PC-3 (cell line): Measurements from ENCODE around the gene MYLK. TPM values are rescaled to one million over a fixed set of nuclear protein-coding genes. Genes with fewer than 3 reads are reported as not detected.

ENCODE experiments used
- ATAC-seq: fragments of 200-7000 bp; cut with Tn5 transposase; 2 replicates; pipeline ENCODE4 v1.9.1; 2020; ENCODE audit warnings: mild to moderate bottlenecking, moderate library complexity
- BruUV-seq: library from RNA; stranded (reverse); fragments of 400-500 nt; replicated peaks from 2 replicates; lab custom pipeline; 2021; lab: Mats Ljungman, UMichigan
- CTCF ChIA-PET: fragments of 300-600 bp; sonication (Branson Sonifier 250); formaldehyde crosslinking; loops from one replicate; lab custom pipeline; 2022; ENCODE audit warnings: antibody characterized with exemption; lab: Charles Lee
- POLR2A ChIA-PET: fragments of 300-600 bp; sonication (Branson Sonifier 250); formaldehyde crosslinking; loops from one replicate; lab custom pipeline; 2022; ENCODE audit warnings: antibody characterized with exemption; ENCODE audit not compliant: unreplicated experiment; lab: Charles Lee
- DNase-seq: peaks from one replicate; pipeline ENCODE4 v3.0.0-alpha.2; 2015
- H2AFZ ChIP-seq: fragments of 300-600 bp; sonication (generic); 2 replicates; pipeline ENCODE4 v1.6.0; 2016; ENCODE audit warnings: antibody characterized with exemption, low read length
- H3F3A ChIP-seq: fragments of 300-600 bp; sonication (generic); one replicate; pipeline ENCODE4 v1.6.0; 2017; ENCODE audit warnings: antibody characterized with exemption, low read length, control low read depth, mild to moderate bottlenecking; ENCODE audit not compliant: unreplicated experiment
- H3K27ac ChIP-seq: fragments of 300-600 bp; sonication (generic); 2 replicates; pipeline ENCODE4 v1.5.1; 2016; ENCODE audit warnings: mild to moderate bottlenecking, low read length
- H3K27me3 ChIP-seq: fragments of 300-600 bp; sonication (generic); 2 replicates; pipeline ENCODE4 v1.6.1; 2016; ENCODE audit warnings: low read length, mixed read lengths
- H3K36me3 ChIP-seq: fragments of 300-600 bp; sonication (generic); 2 replicates; pipeline ENCODE4 v1.6.1; 2016; ENCODE audit warnings: low read depth, mixed run types, low read length, mixed read lengths
- H3K4me1 ChIP-seq: fragments of 300-600 bp; sonication (generic); 2 replicates; pipeline ENCODE4 v1.5.1; 2016; ENCODE audit warnings: low read length; ENCODE audit not compliant: insufficient read depth
- H3K4me2 ChIP-seq: fragments of 300-600 bp; sonication (generic); 2 replicates; pipeline ENCODE4 v1.6.0; 2016; ENCODE audit warnings: low read length
- H3K4me3 ChIP-seq: fragments of 300-600 bp; sonication (generic); 2 replicates; pipeline ENCODE4 v1.5.1; 2016; ENCODE audit warnings: mild to moderate bottlenecking, low read length, mixed read lengths
- H3K79me2 ChIP-seq: fragments of 300-600 bp; sonication (generic); 2 replicates; pipeline ENCODE4 v1.6.1; 2017; ENCODE audit warnings: low read length, mixed read lengths
- H3K9ac ChIP-seq: fragments of 300-600 bp; sonication (generic); 2 replicates; pipeline ENCODE4 v1.6.0; 2016; ENCODE audit warnings: mild to moderate bottlenecking, low read length
- H3K9me2 ChIP-seq: fragments of 300-600 bp; sonication (generic); replicated peaks from 2 replicates; pipeline ENCODE4 v1.6.1; 2016; ENCODE audit warnings: mixed run types, low read length, mixed read lengths
- H3K9me3 ChIP-seq: fragments of 300-600 bp; sonication (generic); 2 replicates; pipeline ENCODE4 v1.6.1; 2016; ENCODE audit warnings: low read length, mixed read lengths
- H4K20me1 ChIP-seq: fragments of 300-600 bp; sonication (generic); 2 replicates; pipeline ENCODE4 v1.6.1; 2016; ENCODE audit warnings: low read length, mixed read lengths
- EZH2 ChIP-seq: fragments of 300-600 bp; sonication (generic); IDR thresholded peaks from one replicate; pipeline ENCODE4 v1.6.1; 2017; ENCODE audit warnings: antibody characterized with exemption, mild to moderate bottlenecking, low read length; ENCODE audit not compliant: unreplicated experiment
- EZH2phosphoT487 ChIP-seq: fragments of 300-600 bp; sonication (generic); IDR thresholded peaks from 2 replicates; pipeline ENCODE4 v1.6.1; 2018; ENCODE audit warnings: mild to moderate bottlenecking, antibody characterized with exemption, low read length, borderline replicate concordance
- intact Hi-C: fragments of 100-400 bp; cut with micrococcal nuclease; formaldehyde crosslinking; loops from 2 replicates; pipeline ENCODE4 v1.9.0; 2023
- total RNA-seq: library from RNA; depleted of rRNA; stranded (reverse); fragments of >200 nt; gene quantifications from 2 replicates; pipeline ENCODE4 v1.2.3, GENCODE V29; 2014
- TF ChIP-seq, protein P1 (sequence below): fragments of 300-600 bp; sonication (generic); conservative IDR thresholded peaks from 2 replicates; pipeline ENCODE4 v1.5.1; 2017; ENCODE audit warnings: antibody characterized with exemption, low read depth, mild to moderate bottlenecking, low read length

MYLK gene
- total RNA-seq, 1 experiment from 2014 or later, result 6.9 TPM

DNA sequence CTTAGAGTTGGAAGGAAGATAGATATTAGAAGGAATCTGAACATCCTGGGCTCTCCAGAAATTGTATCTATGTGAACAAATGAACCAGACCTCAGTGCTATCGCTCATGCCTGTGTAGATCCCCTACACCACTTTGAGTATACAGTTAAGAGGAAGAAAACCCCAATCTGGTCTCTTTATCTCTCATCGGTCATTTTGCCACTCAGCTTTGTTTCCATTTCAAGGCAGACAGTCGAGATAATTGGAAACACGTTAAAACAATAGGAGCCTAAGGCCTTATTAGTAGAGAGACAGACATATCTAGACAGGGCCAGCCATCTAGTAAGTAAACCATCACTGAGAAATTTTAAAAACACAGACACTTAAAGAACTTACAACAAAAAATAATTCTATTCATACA lies 101.6 kb downstream of the MYLK start:
- no peaks in the 10 kb centered on the region for H3F3A ChIP-seq
- H3K9me2 ChIP-seq, result no peaks in the 10 kb centered on the region
- intact Hi-C loops, result loop anchor here (5.0 kb wide), 1 partner anchor 50 kb away; no protein-coding TSS in a partner anchor
- TF ChIP-seq, protein P1, sequence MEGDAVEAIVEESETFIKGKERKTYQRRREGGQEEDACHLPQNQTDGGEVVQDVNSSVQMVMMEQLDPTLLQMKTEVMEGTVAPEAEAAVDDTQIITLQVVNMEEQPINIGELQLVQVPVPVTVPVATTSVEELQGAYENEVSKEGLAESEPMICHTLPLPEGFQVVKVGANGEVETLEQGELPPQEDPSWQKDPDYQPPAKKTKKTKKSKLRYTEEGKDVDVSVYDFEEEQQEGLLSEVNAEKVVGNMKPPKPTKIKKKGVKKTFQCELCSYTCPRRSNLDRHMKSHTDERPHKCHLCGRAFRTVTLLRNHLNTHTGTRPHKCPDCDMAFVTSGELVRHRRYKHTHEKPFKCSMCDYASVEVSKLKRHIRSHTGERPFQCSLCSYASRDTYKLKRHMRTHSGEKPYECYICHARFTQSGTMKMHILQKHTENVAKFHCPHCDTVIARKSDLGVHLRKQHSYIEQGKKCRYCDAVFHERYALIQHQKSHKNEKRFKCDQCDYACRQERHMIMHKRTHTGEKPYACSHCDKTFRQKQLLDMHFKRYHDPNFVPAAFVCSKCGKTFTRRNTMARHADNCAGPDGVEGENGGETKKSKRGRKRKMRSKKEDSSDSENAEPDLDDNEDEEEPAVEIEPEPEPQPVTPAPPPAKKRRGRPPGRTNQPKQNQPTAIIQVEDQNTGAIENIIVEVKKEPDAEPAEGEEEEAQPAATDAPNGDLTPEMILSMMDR, result no peak
- TF ChIP-seq EZH2phosphoT487, result no peak
- no peak for TF ChIP-seq EZH2
- ATAC-seq, result no peak
- DNase-seq, result no peak
- BruUV-seq, result no TSS peak
- no peak overlapping the region for H2AFZ ChIP-seq
- H3K27me3 ChIP-seq, result no peaks in the 10 kb centered on the region
- H3K79me2 ChIP-seq, result no peaks in the 10 kb centered on the region
- no peaks in the 10 kb centered on the region for H3K9me3 ChIP-seq
- ChIA-PET CTCF (no interaction called here), POLR2A (no interaction called here)
- no peak overlapping the region for H3K4me3 ChIP-seq
- no peak overlapping the region for H3K27ac ChIP-seq
- no peaks in the 10 kb centered on the region for H4K20me1 ChIP-seq
- H3K36me3 ChIP-seq, result no peaks in the 10 kb centered on the region
- no peak overlapping the region for H3K9ac ChIP-seq
- H3K4me1 ChIP-seq, result peaks cover 17% of the 10 kb centered on the region
- H3K4me2 ChIP-seq, result no peak overlapping the region

DNA sequence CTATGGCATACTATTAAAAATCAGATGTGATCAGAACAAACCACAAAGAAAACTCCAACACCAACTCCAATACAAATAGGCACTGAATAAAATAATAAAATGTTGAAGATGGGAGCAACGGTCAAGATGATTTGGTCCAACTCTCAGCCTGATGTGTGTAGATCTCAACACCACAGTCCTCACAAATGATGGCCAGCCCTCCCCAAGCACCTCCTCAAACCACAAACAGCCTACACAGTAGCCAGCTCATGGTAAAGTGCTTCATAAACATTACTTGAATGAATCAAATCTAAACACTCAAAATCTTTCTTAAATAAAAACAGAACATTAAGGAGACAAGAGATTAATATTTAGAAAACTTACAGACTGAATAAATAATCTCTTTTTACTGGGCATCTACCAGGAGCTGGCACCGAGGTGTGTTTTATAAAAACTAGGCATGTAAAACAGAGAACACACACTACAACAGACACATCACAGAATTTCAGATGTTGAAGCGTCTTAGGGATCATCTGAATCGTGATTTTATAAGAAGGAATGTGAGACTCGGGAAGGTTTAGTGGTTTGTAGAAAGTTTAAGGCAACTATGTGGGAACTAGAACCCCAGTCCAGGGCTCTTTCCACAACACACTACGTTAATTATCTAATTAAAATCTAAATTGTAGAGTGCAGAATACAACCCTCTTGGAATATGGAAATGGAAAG lies 102.4 kb downstream of the MYLK start:
- Histone ChIP-seq H3K4me1 (peaks cover 17% of the 10 kb centered on the region), H3K4me3 (no peak overlapping the region), H3K4me2 (no peak overlapping the region), H4K20me1 (no peaks in the 10 kb centered on the region), H3K9me2 (no peaks in the 10 kb centered on the region), H3K9me3 (no peaks in the 10 kb centered on the region), H3K27ac (no peak overlapping the region), H2AFZ (no peak overlapping the region), H3K36me3 (no peaks in the 10 kb centered on the region), H3K79me2 (no peaks in the 10 kb centered on the region), H3K27me3 (no peaks in the 10 kb centered on the region), H3F3A (no peaks in the 10 kb centered on the region), H3K9ac (no peak overlapping the region)
- BruUV-seq, result no TSS peak
- ATAC-seq (no peak), DNase-seq (no peak)
- POLR2A ChIA-PET, result no interaction called here
- TF ChIP-seq EZH2 (no peak), EZH2phosphoT487 (no peak)
- TF ChIP-seq, protein P1, result no peak
- CTCF ChIA-PET, result no interaction called here
- intact Hi-C loops, result loop anchor here (5.0 kb wide), 1 partner anchor 49 kb away; no protein-coding TSS in a partner anchor

DNA sequence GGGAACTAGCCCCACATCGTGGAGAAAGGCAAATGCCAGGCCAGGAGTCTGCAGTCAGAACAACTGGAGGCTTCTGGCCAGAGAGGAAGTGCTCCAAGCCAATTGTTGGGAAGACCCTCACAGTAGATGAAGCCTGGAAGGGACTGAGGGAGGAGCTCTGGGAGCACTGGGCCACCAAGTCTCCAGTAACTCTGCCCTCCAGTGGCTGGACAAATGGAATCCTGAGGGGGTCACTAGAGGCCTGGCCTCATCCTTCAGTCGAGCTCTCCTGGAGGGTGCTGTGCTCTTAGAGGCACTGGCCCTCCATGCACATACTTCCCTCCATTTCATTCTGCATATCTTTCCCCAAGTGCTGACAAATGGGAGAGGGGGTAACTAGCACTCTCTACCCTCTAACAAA lies 103.0 kb downstream of the MYLK start:
- no peaks in the 10 kb centered on the region for H3K79me2 ChIP-seq
- TF ChIP-seq EZH2 (no peak), EZH2phosphoT487 (no peak)
- TF ChIP-seq, protein P1, result peak; percentile 29; the same call in 1 of the 2 replicates
- ATAC-seq (no peak), DNase-seq (no peak)
- H3K27me3 ChIP-seq, result no peaks in the 10 kb centered on the region
- H3K4me3 ChIP-seq, result no peak overlapping the region
- no peaks in the 10 kb centered on the region for H3F3A ChIP-seq
- H3K27ac ChIP-seq, result no peak overlapping the region
- ChIA-PET CTCF (no interaction called here), POLR2A (no interaction called here)
- intact Hi-C loops, result loop anchor here (5.0 kb wide), 1 partner anchor 49 kb away; no protein-coding TSS in a partner anchor
- no peaks in the 10 kb centered on the region for H3K9me3 ChIP-seq
- H3K4me2 ChIP-seq, result no peak overlapping the region
- H3K4me1 ChIP-seq, result peaks cover 17% of the 10 kb centered on the region
- no peaks in the 10 kb centered on the region for H4K20me1 ChIP-seq
- H2AFZ ChIP-seq, result no peak overlapping the region
- no peak overlapping the region for H3K9ac ChIP-seq
- no peaks in the 10 kb centered on the region for H3K36me3 ChIP-seq
- no TSS peak for BruUV-seq
- H3K9me2 ChIP-seq, result no peaks in the 10 kb centered on the region
